ENCODE results near the gene ADAMTS19.

The ADAMTS19 gene

GRCh38 chr5:129760636-129761325 lies 300.7 kb downstream of the ADAMTS19 start:
- TF ChIP-seq SPI1 (IDR thresholded peaks at IDR 0.05; ENCODE audit: borderline replicate concordance, low read depth) (no peak), CTCF (IDR thresholded peaks at IDR 0.05; ENCODE audit: insufficient read depth, low read length) (no peak), POLR2AphosphoS5 (IDR thresholded peaks at IDR 0.05; ENCODE audit: low read depth) (no peak), GABPA (IDR thresholded peaks at IDR 0.05; ENCODE audit: low read depth) (no peak), REST (IDR thresholded peaks at IDR 0.05; ENCODE audit: insufficient replicate concordance, low read depth) (no peak)
- H3K27ac ChIP-seq (replicated peaks), result no peak overlapping the region
- H3K27me3 ChIP-seq (ENCODE audit: insufficient read depth, poor library complexity, severe bottlenecking), result no peaks in the 10 kb centered on the region
- no peak for DNase-seq (ENCODE audit: low read depth in 1 of 2, low spot score in 1 of 2)
- H3K4me3 ChIP-seq (replicated peaks; ENCODE audit: insufficient read depth, low read length), result no peak overlapping the region

- H3K27ac ChIP-seq (replicated peaks), result no peak overlapping the region
- TF ChIP-seq GABPA (IDR thresholded peaks at IDR 0.05; ENCODE audit: low read depth) (no peak), REST (IDR thresholded peaks at IDR 0.05; ENCODE audit: insufficient replicate concordance, low read depth) (no peak), CTCF (IDR thresholded peaks at IDR 0.05; ENCODE audit: insufficient read depth, low read length) (no peak), SPI1 (IDR thresholded peaks at IDR 0.05; ENCODE audit: borderline replicate concordance, low read depth) (no peak), POLR2AphosphoS5 (IDR thresholded peaks at IDR 0.05; ENCODE audit: low read depth) (no peak)
- no peak for DNase-seq (ENCODE audit: low read depth in 1 of 2, low spot score in 1 of 2)
- no peak overlapping the region for H3K4me3 ChIP-seq (replicated peaks; ENCODE audit: insufficient read depth, low read length)
- no peaks in the 10 kb centered on the region for H3K27me3 ChIP-seq (ENCODE audit: insufficient read depth, poor library complexity, severe bottlenecking)
Observed at GRCh38 chr5:129763651-129764050, 303.6 kb downstream of the ADAMTS19 start.

GRCh38 chr5:129766798-129767197 lies 306.7 kb downstream of the ADAMTS19 start:
- Histone ChIP-seq H3K27ac (replicated peaks) (no peak overlapping the region), H3K4me3 (replicated peaks; ENCODE audit: insufficient read depth, low read length) (no peak overlapping the region), H3K27me3 (ENCODE audit: insufficient read depth, poor library complexity, severe bottlenecking) (no peaks in the 10 kb centered on the region)
- TF ChIP-seq CTCF (IDR thresholded peaks at IDR 0.05; ENCODE audit: insufficient read depth, low read length) (no peak), REST (IDR thresholded peaks at IDR 0.05; ENCODE audit: insufficient replicate concordance, low read depth) (no peak), SPI1 (IDR thresholded peaks at IDR 0.05; ENCODE audit: borderline replicate concordance, low read depth) (no peak), GABPA (IDR thresholded peaks at IDR 0.05; ENCODE audit: low read depth) (no peak), POLR2AphosphoS5 (IDR thresholded peaks at IDR 0.05; ENCODE audit: low read depth) (no peak)
- no peak for DNase-seq (ENCODE audit: low read depth in 1 of 2, low spot score in 1 of 2)
